Activated CD4-positive, alpha-beta T cell treated with anti-CD3 and anti-CD28 coated beads for 1 hour (primary cell): ENCODE results near the gene MID1.
"Not testable (repeated sequence)": the region's sequence is repeated elsewhere in the genome, so short reads cannot be mapped to it uniquely, and the experiment has no call there.

ENCODE experiments used
- DNase-seq: peaks from one replicate; pipeline ENCODE4 v3.0.0-alpha.2; 2020

The MID1 gene

GRCh38 chrX:10617186-10617998, 3.0 kb downstream of the MID1 start:
- DNase-seq: no peak

GRCh38 chrX:10615931-10616774, 4.2 kb downstream of the MID1 start:
- DNase-seq: no peak

GRCh38 chrX:10612215-10612614, 8.2 kb downstream of the MID1 start:
- DNase-seq: no peak

GRCh38 chrX:10611441-10612090, 8.8 kb downstream of the MID1 start:
- no peak for DNase-seq

- DNase-seq: no peak
These were observed 12.3 kb downstream of the MID1 start for GRCh38 chrX:10608099-10608498.

- DNase-seq: no peak
These were observed 13.2 kb downstream of the MID1 start for GRCh38 chrX:10607233-10607632.

- DNase-seq: no peak
These were observed 16.8 kb downstream of the MID1 start for GRCh38 chrX:10603612-10604011.

GRCh38 chrX:10602646-10603045, 17.7 kb downstream of the MID1 start:
- DNase-seq: no peak

- DNase-seq: no peak
These were observed 19.9 kb downstream of the MID1 start for GRCh38 chrX:10600479-10600878.

GRCh38 chrX:10598540-10598939, 21.8 kb downstream of the MID1 start:
- DNase-seq: no peak

GRCh38 chrX:10597871-10598270, 22.5 kb downstream of the MID1 start:
- DNase-seq: no peak

- no peak for DNase-seq
These were observed 28.7 kb downstream of the MID1 start for GRCh38 chrX:10591363-10592335.

GRCh38 chrX:10589787-10590186, 30.6 kb downstream of the MID1 start:
- not testable (repeated sequence) for DNase-seq

- no peak for DNase-seq
These were observed 31.3 kb downstream of the MID1 start for GRCh38 chrX:10589098-10589497.

- DNase-seq: not testable (repeated sequence)
These were observed 35.5 kb downstream of the MID1 start for GRCh38 chrX:10584882-10585281.

- no peak for DNase-seq
These were observed 37.4 kb downstream of the MID1 start for GRCh38 chrX:10582945-10583344.

- no peak for DNase-seq
These were observed 38.1 kb downstream of the MID1 start for GRCh38 chrX:10582215-10582733.

GRCh38 chrX:10579112-10580011, 41.0 kb downstream of the MID1 start:
- DNase-seq: no peak

GRCh38 chrX:10578527-10578926, 41.9 kb downstream of the MID1 start:
- no peak for DNase-seq

- no peak for DNase-seq
These were observed 42.5 kb downstream of the MID1 start for GRCh38 chrX:10577853-10578252.
